ENCODE results near the gene KIAA1755. TPM values are rescaled to one million over a fixed set of nuclear protein-coding genes. Genes with fewer than 3 reads are reported as not detected.

KIAA1755 gene
- total RNA-seq, 4 donors from 2014 or later, result 0.05 to 0.41 (median 0.38) TPM; not detected in 1

DNA sequence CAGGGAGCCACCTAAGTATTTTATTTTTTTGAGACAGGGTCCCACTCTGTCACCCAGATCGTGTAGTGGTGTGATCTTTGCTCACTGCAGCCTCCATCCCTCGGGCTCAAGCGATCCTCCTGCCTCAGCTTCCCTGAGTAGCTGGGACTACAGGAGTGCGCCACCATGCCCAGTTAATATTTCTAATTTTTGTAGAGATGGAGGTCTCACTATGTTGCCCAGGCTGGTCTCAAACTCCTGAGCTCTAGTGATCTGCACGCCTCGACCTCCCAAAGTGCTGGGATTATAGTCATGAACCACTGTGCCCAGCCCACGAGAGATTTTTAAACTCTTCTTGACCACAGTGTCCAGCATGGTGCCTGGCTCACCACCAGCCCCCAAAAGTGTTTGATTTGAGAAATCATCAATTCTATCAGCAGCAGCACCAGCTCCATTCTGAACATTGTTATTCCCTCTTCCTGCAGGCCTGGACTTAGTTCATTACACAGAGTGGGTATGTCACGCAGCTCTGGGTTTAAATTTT, 93.1 kb downstream of the KIAA1755 start:
- Histone ChIP-seq H3K27ac (peak overlapping the region in 3 of 4 donors; percentile 22 to 46 (median 43)), H3K4me1 (peaks cover 11 to 20% of the 10 kb centered on the region in 2 donors), H3K9me3 (no peaks in the 10 kb centered on the region), H3K27me3 (no peaks in the 10 kb centered on the region), H3K4me3 (no peak overlapping the region), H3K36me3 (no peaks in the 10 kb centered on the region)
- intact Hi-C loops (cut with DNase I; ENCODE audit: low total_unique reads) (loop anchor here (10.0 kb wide), 2 partner anchors 263 to 413 kb away; partner anchors contain the start of gene VSTM2L), in situ Hi-C loops (cut with MboI; ENCODE audit: low sequenced_read_pairs in 4 of 4) (loop anchor here in 3 of 4 donors (5.0 kb wide), 2 partner anchors 100 to 110 kb away; no protein-coding TSS in a partner anchor)
- no peak for TF ChIP-seq POLR2A (IDR thresholded peaks at IDR 0.05)
- TF ChIP-seq, protein P1, sequence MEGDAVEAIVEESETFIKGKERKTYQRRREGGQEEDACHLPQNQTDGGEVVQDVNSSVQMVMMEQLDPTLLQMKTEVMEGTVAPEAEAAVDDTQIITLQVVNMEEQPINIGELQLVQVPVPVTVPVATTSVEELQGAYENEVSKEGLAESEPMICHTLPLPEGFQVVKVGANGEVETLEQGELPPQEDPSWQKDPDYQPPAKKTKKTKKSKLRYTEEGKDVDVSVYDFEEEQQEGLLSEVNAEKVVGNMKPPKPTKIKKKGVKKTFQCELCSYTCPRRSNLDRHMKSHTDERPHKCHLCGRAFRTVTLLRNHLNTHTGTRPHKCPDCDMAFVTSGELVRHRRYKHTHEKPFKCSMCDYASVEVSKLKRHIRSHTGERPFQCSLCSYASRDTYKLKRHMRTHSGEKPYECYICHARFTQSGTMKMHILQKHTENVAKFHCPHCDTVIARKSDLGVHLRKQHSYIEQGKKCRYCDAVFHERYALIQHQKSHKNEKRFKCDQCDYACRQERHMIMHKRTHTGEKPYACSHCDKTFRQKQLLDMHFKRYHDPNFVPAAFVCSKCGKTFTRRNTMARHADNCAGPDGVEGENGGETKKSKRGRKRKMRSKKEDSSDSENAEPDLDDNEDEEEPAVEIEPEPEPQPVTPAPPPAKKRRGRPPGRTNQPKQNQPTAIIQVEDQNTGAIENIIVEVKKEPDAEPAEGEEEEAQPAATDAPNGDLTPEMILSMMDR (IDR thresholded peaks at IDR 0.05 in 4 of 5, conservative IDR thresholded peaks at IDR 0.05 in 1 of 5), result no peak
- ATAC-seq (no peak), DNase-seq (no peak)

DNA sequence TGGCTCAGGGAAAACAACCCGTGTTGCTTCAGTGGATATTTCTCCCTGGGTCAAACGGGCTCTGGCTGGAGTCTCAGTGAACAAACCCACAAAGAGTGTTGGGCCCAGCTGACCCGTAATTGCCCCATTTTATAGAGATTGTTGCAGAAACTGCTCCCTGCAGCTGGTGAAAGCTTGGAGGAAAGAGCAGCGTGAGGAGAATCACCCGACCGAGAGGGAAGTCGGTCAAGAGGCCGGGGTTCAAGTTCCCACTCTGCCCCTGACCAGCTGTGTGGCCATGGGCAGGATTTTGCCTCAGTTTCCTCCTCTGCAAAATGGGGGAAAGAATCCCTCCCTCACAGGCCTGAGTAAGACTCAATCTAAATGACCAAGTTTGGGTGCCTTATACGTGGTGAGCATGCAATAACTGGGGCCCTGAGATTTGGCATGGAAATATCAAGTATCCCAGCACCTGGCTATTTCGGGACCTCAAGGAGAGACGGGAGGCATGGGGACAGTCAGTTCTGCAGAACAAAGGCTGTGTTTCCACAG, 93.8 kb downstream of the KIAA1755 start:
- TF ChIP-seq, protein P1 (IDR thresholded peaks at IDR 0.05 in 4 of 5, conservative IDR thresholded peaks at IDR 0.05 in 1 of 5), result no peak
- TF ChIP-seq POLR2A (IDR thresholded peaks at IDR 0.05), result no peak
- intact Hi-C loops (cut with DNase I; ENCODE audit: low total_unique reads) (loop anchor here (10.0 kb wide), 2 partner anchors 262 to 412 kb away; partner anchors contain the start of gene VSTM2L), in situ Hi-C loops (cut with MboI; ENCODE audit: low sequenced_read_pairs in 4 of 4) (loop anchor here in 3 of 4 donors (5.0 kb wide), 2 partner anchors 99 to 109 kb away; no protein-coding TSS in a partner anchor)
- Histone ChIP-seq H3K4me3 (no peak overlapping the region), H3K4me1 (peaks cover 11 to 20% of the 10 kb centered on the region in 2 donors), H3K27ac (no peak overlapping the region), H3K36me3 (no peaks in the 10 kb centered on the region), H3K9me3 (no peaks in the 10 kb centered on the region), H3K27me3 (no peaks in the 10 kb centered on the region)
- ATAC-seq, result no peak
- DNase-seq, result no peak

DNA sequence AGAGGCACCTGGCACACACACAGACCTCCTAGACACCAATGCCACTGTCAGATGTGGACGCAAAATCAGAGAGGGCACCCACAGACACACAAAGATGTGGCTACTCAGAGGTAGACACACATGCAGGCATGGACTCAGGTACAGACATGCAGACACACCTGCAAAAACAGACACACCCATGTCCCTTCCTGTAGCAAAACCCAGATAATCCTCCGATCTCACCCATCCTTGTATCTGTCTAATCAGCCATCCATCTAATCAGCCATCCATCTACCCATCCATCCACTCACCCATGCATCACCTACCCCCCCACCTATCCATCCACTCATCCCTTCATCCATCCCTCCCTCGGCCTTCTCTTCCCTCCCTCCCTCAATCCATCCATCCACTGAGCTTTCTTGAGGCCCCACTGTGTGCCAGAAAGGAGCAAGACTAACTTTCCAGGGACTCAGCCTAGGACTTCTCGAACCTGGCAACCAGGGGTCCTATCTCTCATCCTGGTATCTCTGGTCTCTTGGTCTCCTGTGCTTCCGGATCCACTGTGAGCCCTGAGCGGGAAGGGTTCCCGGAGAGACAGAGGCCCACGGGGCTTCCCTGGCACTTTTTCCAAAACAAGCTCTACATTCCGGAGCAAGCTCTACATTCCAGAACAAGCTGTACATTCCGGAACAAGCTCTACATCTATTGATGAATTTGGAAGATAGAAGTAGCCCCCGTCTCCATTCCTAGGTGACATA, 94.4 kb downstream of the KIAA1755 start:
- ATAC-seq (no peak), DNase-seq (no peak)
- TF ChIP-seq POLR2A (IDR thresholded peaks at IDR 0.05), result no peak
- TF ChIP-seq, protein P1 (IDR thresholded peaks at IDR 0.05 in 4 of 5, conservative IDR thresholded peaks at IDR 0.05 in 1 of 5), result no peak
- no peak overlapping the region for H3K4me3 ChIP-seq
- no peaks in the 10 kb centered on the region for H3K27me3 ChIP-seq
- H3K27ac ChIP-seq, result no peak overlapping the region
- in situ Hi-C loops (cut with MboI; ENCODE audit: low sequenced_read_pairs in 4 of 4), result loop anchor here in 3 of 4 donors (5.0 kb wide), 2 partner anchors 99 to 109 kb away; no protein-coding TSS in a partner anchor
- H3K4me1 ChIP-seq, result peaks cover 11 to 20% of the 10 kb centered on the region in 2 donors
- intact Hi-C loops (cut with DNase I; ENCODE audit: low total_unique reads), result loop anchor here (1.0 to 10.0 kb wide), 6 partner anchors 55 to 602 kb away; partner anchors contain the start of gene VSTM2L
- H3K36me3 ChIP-seq, result peaks cover 0 to 2% of the 10 kb centered on the region in 2 donors
- no peaks in the 10 kb centered on the region for H3K9me3 ChIP-seq

DNA sequence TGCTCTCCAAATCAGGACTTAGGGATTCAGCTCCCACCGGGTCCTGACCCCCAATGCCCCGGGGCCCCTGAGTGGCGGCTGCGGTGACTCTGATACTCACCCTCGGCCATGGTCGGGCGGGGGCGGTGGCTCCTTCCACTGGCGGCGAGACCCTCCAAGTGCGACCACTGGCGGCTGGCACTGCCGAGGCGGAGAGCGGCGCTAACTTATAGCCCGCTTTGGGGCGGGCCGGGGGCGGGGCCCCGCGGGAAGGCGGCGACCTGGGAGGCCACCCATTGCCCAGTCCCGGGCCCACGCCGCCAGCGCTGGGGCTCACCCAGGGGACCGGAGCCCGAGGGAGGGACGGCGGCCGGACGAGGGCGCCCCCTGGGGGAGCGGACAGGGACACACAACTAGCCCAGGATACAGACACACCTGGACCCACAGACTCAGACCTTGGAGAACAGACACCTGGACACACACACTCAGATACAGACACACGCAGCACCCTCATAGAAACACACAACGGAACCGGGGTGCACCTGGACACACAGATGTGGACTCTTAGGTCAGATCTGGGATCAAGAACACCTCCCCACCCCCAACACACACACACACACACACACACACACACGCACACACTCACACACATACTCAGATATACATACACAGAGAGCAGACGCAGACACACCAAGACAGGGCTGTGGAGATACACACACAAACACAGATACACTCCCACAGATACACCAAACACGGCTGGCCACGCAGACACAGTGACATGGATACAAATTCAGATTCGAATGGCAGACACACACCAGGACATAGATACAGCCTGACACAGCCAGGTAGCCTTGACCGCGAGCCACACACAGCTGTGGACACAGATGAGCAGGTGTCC, 95.2 kb downstream of the KIAA1755 start, which contains the start of gene TGM2:
TGM2 (minus strand) TSS at position 182 of the 877 bp plus-strand sequence; CDS start at position 110, 72 bp downstream.
- ATAC-seq (peak; percentile 75 to 85), DNase-seq (peak; percentile 65 to 71)
- Histone ChIP-seq H3K4me3 (peak within 1 kb of the TSS; percentile 45 to 70 (median 58)), H3K36me3 (peaks cover 0 to 11% of the 10 kb centered on the region in 2 donors), H3K4me1 (peaks cover 14 to 20% of the 10 kb centered on the region in 2 donors), H3K27me3 (no peaks in the 10 kb centered on the region), H3K9me3 (no peaks in the 10 kb centered on the region), H3K27ac (peak within 1 kb of the TSS; percentile 51 to 82 (median 68))
- in situ Hi-C loops (cut with MboI; ENCODE audit: low sequenced_read_pairs in 4 of 4), result loop anchor here in 3 of 4 donors (5.0 kb wide), 2 partner anchors 98 to 108 kb away; no protein-coding TSS in a partner anchor
- peak; percentile 34 to 75 for TF ChIP-seq POLR2A (IDR thresholded peaks at IDR 0.05)
- TF ChIP-seq, protein P1 (IDR thresholded peaks at IDR 0.05 in 4 of 5, conservative IDR thresholded peaks at IDR 0.05 in 1 of 5), result peak; percentile 86 to 99 (median 96)
- intact Hi-C loops (cut with DNase I; ENCODE audit: low total_unique reads), result loop anchor here (1.0 to 10.0 kb wide), 6 partner anchors 55 to 601 kb away; partner anchors contain the start of gene VSTM2L

All from gastrocnemius medialis (tissue), 4 donors.